ENCODE measurements around the gene SLC30A4.

- no peak for TF ChIP-seq YY1 (IDR thresholded peaks at IDR 0.05; ENCODE audit: insufficient read depth, insufficient read length)
- TF ChIP-seq SUZ12 (IDR thresholded peaks at IDR 0.05; ENCODE audit: extremely low read depth, insufficient read depth, insufficient read length), result no peak
- no peak for TF ChIP-seq ZNF274 (IDR thresholded peaks at IDR 0.05; ENCODE audit: low read depth, low read length)
Measured at GRCh38 chr15:45449916-45450867, 72.4 kb downstream of the SLC30A4 start.
